IMR-90 (cell line): Measurements from ENCODE around the gene TSSK2. TPM values are rescaled to one million over a fixed set of nuclear protein-coding genes. Genes with fewer than 3 reads are reported as not detected.

ENCODE experiments used
- ATAC-seq: fragments of 200-7000 bp; cut with Tn5 transposase; 2 replicates; pipeline ENCODE4 v1.9.1; 2020; ENCODE audit warnings: low read depth, mild to moderate bottlenecking, moderate library complexity
- BruUV-seq: library from RNA; stranded (reverse); fragments of 400-500 nt; replicated peaks from 2 replicates; lab custom pipeline; 2021; lab: Mats Ljungman, UMichigan
- CTCF ChIA-PET: fragments of 300-600 bp; formaldehyde crosslinking; extraction: SDS; loops from one replicate; lab custom pipeline; 2021; ENCODE audit warnings: antibody characterized with exemption; lab: Yijun Ruan, JAX
- POLR2A ChIA-PET: fragments of 300-600 bp; sonication (Branson Sonifier 250); formaldehyde crosslinking; loops from one replicate; lab custom pipeline; 2022; ENCODE audit warnings: antibody characterized with exemption; ENCODE audit not compliant: unreplicated experiment; lab: Charles Lee
- DNase-seq: peaks from one replicate; pipeline ENCODE4 v3.0.0; 2013
- H2AFZ ChIP-seq: replicated peaks from 2 replicates; pipeline ENCODE3; 2013; ENCODE audit warnings: low read length, mild to moderate bottlenecking; ENCODE audit not compliant: poor library complexity
- H2AK5ac ChIP-seq: 2 replicates; pipeline ENCODE4 v1.6.1; 2013; ENCODE audit warnings: low read depth, low read length, inconsistent platforms
- H2AK9ac ChIP-seq: replicated peaks from 2 replicates; pipeline ENCODE3; 2013; ENCODE audit warnings: mild to moderate bottlenecking, low read depth, low read length, moderate library complexity; ENCODE audit not compliant: poor library complexity
- H2BK120ac ChIP-seq: 2 replicates; pipeline ENCODE4 v1.6.1; 2013; ENCODE audit warnings: low read depth, low read length, inconsistent platforms
- H2BK15ac ChIP-seq: 3 replicates; pipeline ENCODE4 v1.6.1; 2013; ENCODE audit warnings: low read depth, low read length, inconsistent platforms
- H2BK20ac ChIP-seq: 2 replicates; pipeline ENCODE4 v1.6.1; 2013; ENCODE audit warnings: low read depth, mild to moderate bottlenecking, inconsistent platforms, low read length, moderate library complexity
- H2BK5ac ChIP-seq: 2 replicates; pipeline ENCODE4 v1.6.1; 2013; ENCODE audit warnings: mild to moderate bottlenecking, low read depth, low read length, inconsistent platforms; ENCODE audit not compliant: poor library complexity, severe bottlenecking
- H3K14ac ChIP-seq: replicated peaks from 2 replicates; pipeline ENCODE4 v1.6.1; 2013; ENCODE audit warnings: low read depth, low read length, inconsistent platforms
- H3K18ac ChIP-seq: 2 replicates; pipeline ENCODE4 v1.6.1; 2013; ENCODE audit warnings: low read depth, low read length, control low read depth
- H3K23ac ChIP-seq: 2 replicates; pipeline ENCODE4 v1.6.1; 2013; ENCODE audit warnings: low read depth, low read length, inconsistent platforms
- H3K27ac ChIP-seq: 2 replicates; pipeline ENCODE4 v1.5.1; 2013; ENCODE audit warnings: mild to moderate bottlenecking, control low read depth, low read length; ENCODE audit not compliant: insufficient read depth
- H3K27me3 ChIP-seq: 2 replicates; pipeline ENCODE4 v1.6.1; 2013; ENCODE audit warnings: low read length; ENCODE audit not compliant: control insufficient read depth, insufficient read depth
- H3K36me3 ChIP-seq: 2 replicates; pipeline ENCODE4 v1.6.1; 2013; ENCODE audit warnings: low read length, mixed read lengths; ENCODE audit not compliant: control insufficient read depth, insufficient read depth
- H3K4ac ChIP-seq: 2 replicates; pipeline ENCODE4 v1.6.1; 2013; ENCODE audit warnings: low read depth, low read length, inconsistent platforms
- H3K4me1 ChIP-seq: 2 replicates; pipeline ENCODE4 v1.6.1; 2013; ENCODE audit warnings: low read length, mixed read lengths; ENCODE audit not compliant: control insufficient read depth, insufficient read depth
- H3K4me2 ChIP-seq: 2 replicates; pipeline ENCODE4 v1.6.1; 2013; ENCODE audit warnings: low read depth, mild to moderate bottlenecking, control low read depth, low read length, moderate library complexity
- H3K4me3 ChIP-seq: 2 replicates; pipeline ENCODE4 v1.5.1; 2013; ENCODE audit warnings: low read depth, mild to moderate bottlenecking, control low read depth, low read length, moderate library complexity; ENCODE audit not compliant: insufficient read depth
- H3K56ac ChIP-seq: 2 replicates; pipeline ENCODE4 v1.6.1; 2013; ENCODE audit warnings: low read length, inconsistent platforms; ENCODE audit not compliant: insufficient read depth; ENCODE audit errors: extremely low read depth
- H3K79me1 ChIP-seq, 2 experiments: 2 replicates each; pipeline ENCODE4 v1.6.1; 2013; ENCODE audit warnings: low read length in 2 of 2, inconsistent platforms in 1 of 2, low read depth in 1 of 2
- H3K9ac ChIP-seq: 2 replicates; pipeline ENCODE4 v1.6.1; 2013; ENCODE audit warnings: low read depth, low read length, control low read depth
- H3K9me1 ChIP-seq: 2 replicates; pipeline ENCODE4 v1.6.1; 2013; ENCODE audit warnings: low read length, inconsistent platforms; ENCODE audit not compliant: insufficient read depth
- H3K9me3 ChIP-seq: 2 replicates; pipeline ENCODE4 v1.6.1; 2013; ENCODE audit warnings: low read length; ENCODE audit not compliant: control insufficient read depth, insufficient read depth
- H4K20me1 ChIP-seq: 2 replicates; pipeline ENCODE4 v1.6.1; 2013; ENCODE audit warnings: low read length, inconsistent platforms; ENCODE audit not compliant: insufficient read depth
- H4K5ac ChIP-seq: 2 replicates; pipeline ENCODE4 v1.6.1; 2013; ENCODE audit warnings: mild to moderate bottlenecking, low read depth, low read length, control low read depth
- H4K8ac ChIP-seq, 2 experiments: 2 replicates each; pipeline ENCODE4 v1.6.1; 2013; ENCODE audit warnings: low read depth in 2 of 2, low read length in 2 of 2, control low read depth in 1 of 2, inconsistent platforms in 1 of 2
- H4K91ac ChIP-seq: 2 replicates; pipeline ENCODE4 v1.6.1; 2013; ENCODE audit warnings: low read depth, low read length, inconsistent platforms; ENCODE audit not compliant: insufficient read depth
- CHD1 ChIP-seq: IDR thresholded peaks from 2 replicates; pipeline ENCODE4 v1.6.1; 2012; ENCODE audit warnings: low read depth, low read length, improper control_type of control experiment
- RAD21 ChIP-seq: IDR thresholded peaks from 2 replicates; pipeline ENCODE4 v1.6.1; 2012; ENCODE audit warnings: low read length, improper control_type of control experiment
- WGBS, 2 experiments: methylation state at CpG; one replicate each; pipeline versions ENCODE4 v1.1.5 to v1.1.7; 2013; ENCODE audit warnings: missing lambda C conversion rate in 2 of 2; ENCODE audit not compliant: insufficient read length in 1 of 2; ENCODE audit errors: extremely low coverage in 2 of 2; 5-methylcytosine and 5-hydroxymethylcytosine counted together
- dilution Hi-C: fragments of 300-500 bp; cut with HindIII; formaldehyde crosslinking; loops from one replicate; pipeline ENCODE4 v1.14.3; 2018; ENCODE audit warnings: low sequenced_read_pairs; ENCODE audit not compliant: unreplicated experiment
- in situ Hi-C: fragments of 300-500 bp; cut with MboI; formaldehyde crosslinking; loops from 3 replicates; pipeline ENCODE4 v1.14.3; 2019; ENCODE audit warnings: low sequenced_read_pairs, inconsistent platforms, mixed read lengths
- intact Hi-C: fragments of 100-400 bp; cut with micrococcal nuclease; formaldehyde crosslinking; loops from 2 replicates; pipeline ENCODE4 v1.10.0; 2022
- polyA plus RNA-seq, 3 experiments: library from polyadenylated mRNA; depleted of rRNA; stranded (reverse); fragments of >200 nt; gene quantifications; 2 replicates each; pipeline ENCODE4 v1.2.3, GENCODE V29; 2012; ENCODE audit warnings: low replicate concordance in 1 of 3
- total RNA-seq: library from RNA; depleted of rRNA; stranded (reverse); fragments of >200 nt; gene quantifications from 2 replicates; pipeline ENCODE4 v1.2.3, GENCODE V29; 2012

Gene TSSK2
- total and polyA plus RNA-seq, 2 of the 4 experiments (the other 2 are of a cell fraction), result not detected

GRCh38 chr22:19127329-19128008 is 3.6 kb upstream of the TSSK2 start:
- 85% methylated on average over 5 of the region's 16 CpGs; no CpG with 5 or more reads in 1 of the 2 experiments for WGBS, 2 experiments
- CTCF ChIA-PET, result no interaction called here

More at GRCh38 chr22:19127329-19128008, 3.6 kb upstream of the TSSK2 start:
- Histone ChIP-seq H3K4me2 (no peak overlapping the region), H2BK20ac (no peak overlapping the region), H3K9me3 (no peaks in the 10 kb centered on the region), H3K4me1 (peaks cover 4% of the 10 kb centered on the region), H3K4me3 (no peak overlapping the region), H2BK5ac (no peak overlapping the region), H4K91ac (no peak overlapping the region), H4K5ac (no peak overlapping the region), H2AFZ (peak overlapping the region; percentile 43), H3K27me3 (no peaks in the 10 kb centered on the region), H3K56ac (no peak overlapping the region), H2AK5ac (no peak overlapping the region), H3K4ac (no peak overlapping the region), H3K14ac (no peak overlapping the region), H3K23ac (no peak overlapping the region), H3K27ac (no peak overlapping the region), H3K9ac (no peak overlapping the region), H3K9me1 (peaks cover 3% of the 10 kb centered on the region; the same call in 1 of the 2 replicates), H3K79me1 (no peaks in the 10 kb centered on the region), H2AK9ac (no peak overlapping the region), H4K20me1 (no peaks in the 10 kb centered on the region), H4K8ac (no peak overlapping the region), H2BK120ac (no peak overlapping the region), H2BK15ac (no peak overlapping the region), H3K18ac (no peak overlapping the region), H3K36me3 (peaks cover 10% of the 10 kb centered on the region)
- POLR2A ChIA-PET, result no interaction called here
- DNase-seq, result no peak
- dilution Hi-C loops (no loop called here), in situ Hi-C loops (no loop called here), intact Hi-C loops (no loop called here)
- ATAC-seq, result no peak
- TF ChIP-seq CHD1, result no peak
- TF ChIP-seq RAD21, result no peak
- BruUV-seq, result no TSS peak
